TTC549 (cell line): ENCODE measurements around the gene PI4KA.
"Not testable (repeated sequence)": the region's sequence is repeated elsewhere in the genome, so short reads cannot be mapped to it uniquely, and the experiment has no call there.

Source experiments
- FAIRE-seq: peaks from 2 replicates; lab custom pipeline; 2012; peaks lifted over from hg19 to GRCh38; lab: Jason Lieb, UNC

The PI4KA gene

DNA sequence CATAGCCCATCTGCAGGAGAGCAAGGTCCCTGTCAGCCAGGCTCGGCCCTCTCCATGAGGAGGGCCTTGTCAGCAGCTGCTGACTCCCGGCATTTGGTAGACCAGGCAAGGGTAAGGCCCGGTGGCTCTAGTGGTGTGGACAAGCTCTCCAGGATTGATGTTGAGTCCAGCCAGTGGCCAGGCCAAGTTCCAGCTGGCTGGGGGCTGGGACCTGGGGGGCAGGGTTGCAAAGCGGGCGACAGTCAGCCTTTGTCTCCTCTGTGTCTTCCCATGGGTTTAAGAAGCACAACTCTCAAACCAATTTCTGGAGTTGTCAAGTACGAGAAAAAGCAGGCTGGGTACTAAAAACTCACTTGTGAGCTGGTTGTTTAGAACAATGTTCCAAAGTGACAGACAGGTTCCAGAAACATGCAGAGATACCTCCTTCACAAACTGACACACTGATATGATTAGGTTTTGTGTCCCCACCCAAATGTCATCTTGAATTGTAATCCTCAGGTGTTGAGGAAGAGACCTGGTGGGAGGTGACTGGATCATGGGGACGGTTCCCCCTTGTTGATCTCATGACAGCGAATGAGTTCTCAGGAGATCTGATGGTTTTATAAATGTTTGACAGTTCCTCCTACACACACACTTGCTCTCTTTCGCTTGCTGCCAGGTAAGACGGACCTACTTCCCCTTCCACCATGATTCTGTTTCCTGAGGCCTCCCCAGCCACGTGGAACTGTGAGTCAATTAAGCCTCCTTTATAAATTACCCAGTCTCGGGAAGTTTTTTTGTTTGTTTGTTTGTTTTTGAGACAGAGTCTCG is 137.0 kb downstream of the PI4KA start:
- no peak for FAIRE-seq

- FAIRE-seq, result no peak
These were observed 137.8 kb downstream of the PI4KA start for GRCh38 chr22:20720692-20721408.

- FAIRE-seq, result not testable (repeated sequence)
These were observed 139.9 kb downstream of the PI4KA start for GRCh38 chr22:20718727-20719126.

GRCh38 chr22:20717981-20718380 is 140.6 kb downstream of the PI4KA start:
- not testable (repeated sequence) for FAIRE-seq

DNA sequence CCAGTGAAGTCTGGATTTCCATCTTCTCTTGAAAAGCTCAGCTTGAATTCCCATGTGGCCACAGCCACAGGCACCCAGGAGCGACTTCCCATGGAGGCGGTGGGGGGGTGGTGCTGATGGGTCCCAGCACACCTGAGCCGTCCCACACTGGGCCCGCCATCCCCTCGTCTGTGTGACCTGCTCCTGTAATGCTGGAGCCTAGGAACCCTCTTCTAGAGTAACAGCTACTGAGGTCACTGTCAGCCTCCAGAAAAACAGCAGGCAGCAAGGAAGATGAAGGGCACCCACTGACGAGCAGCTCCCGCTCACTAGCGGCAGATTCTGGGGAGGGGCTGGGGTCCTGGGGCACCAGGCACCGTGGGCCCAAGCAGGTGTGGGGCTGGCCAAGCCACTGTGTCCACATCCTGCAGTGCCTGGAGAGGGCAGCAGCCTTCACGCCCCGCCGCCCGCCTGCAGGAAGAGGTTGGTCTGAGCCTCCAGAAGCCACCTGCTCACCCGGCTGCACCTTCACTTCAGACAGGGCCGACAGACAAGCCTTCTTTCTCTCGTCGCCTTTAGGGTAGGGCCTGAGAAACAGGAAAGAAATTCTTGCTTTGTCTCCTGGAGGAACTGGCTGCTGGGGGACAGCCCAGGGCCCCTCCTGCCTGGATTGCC is 141.3 kb downstream of the PI4KA start:
- not testable (repeated sequence) for FAIRE-seq

DNA sequence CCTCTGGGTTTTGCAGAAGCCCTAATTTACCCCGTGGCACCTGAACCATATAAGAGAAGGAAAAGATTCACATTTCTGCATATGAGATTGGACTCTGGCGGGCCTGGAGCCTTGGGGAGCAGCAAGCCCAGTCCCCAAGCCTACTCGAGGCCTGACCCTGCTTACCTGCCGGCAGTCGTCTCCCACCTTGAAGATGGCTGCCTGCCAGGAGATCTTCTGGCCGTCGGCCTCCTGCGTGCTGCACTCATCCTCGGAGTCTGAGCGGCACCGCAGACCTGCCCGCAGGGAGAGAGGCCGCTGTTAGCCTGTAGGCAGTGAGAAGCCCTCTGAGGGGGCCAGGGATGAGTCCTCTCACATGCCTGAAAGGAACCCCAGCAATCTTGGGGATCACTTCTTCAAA is 145.5 kb downstream of the PI4KA start:
- not testable (repeated sequence) for FAIRE-seq

DNA sequence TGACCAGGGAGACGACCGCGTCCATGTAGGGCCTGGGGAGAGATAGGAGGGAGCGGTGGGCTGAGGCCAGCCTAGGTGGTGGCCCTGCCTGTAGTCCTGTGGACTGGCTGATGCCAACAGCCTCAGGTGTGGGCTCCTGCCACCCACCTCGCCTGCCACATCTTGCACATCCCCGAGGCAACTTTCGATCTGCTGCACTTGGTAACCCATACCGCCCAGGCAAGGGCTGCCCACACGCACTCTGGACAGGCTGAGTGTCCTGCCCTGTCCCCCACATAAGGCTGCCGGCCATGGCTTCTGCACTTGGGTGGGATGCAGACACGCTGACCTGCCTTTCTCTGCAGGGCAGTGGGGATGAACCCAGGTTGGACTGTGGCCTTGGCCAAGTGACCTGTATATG is 148.6 kb downstream of the PI4KA start:
- not testable (repeated sequence) for FAIRE-seq

DNA sequence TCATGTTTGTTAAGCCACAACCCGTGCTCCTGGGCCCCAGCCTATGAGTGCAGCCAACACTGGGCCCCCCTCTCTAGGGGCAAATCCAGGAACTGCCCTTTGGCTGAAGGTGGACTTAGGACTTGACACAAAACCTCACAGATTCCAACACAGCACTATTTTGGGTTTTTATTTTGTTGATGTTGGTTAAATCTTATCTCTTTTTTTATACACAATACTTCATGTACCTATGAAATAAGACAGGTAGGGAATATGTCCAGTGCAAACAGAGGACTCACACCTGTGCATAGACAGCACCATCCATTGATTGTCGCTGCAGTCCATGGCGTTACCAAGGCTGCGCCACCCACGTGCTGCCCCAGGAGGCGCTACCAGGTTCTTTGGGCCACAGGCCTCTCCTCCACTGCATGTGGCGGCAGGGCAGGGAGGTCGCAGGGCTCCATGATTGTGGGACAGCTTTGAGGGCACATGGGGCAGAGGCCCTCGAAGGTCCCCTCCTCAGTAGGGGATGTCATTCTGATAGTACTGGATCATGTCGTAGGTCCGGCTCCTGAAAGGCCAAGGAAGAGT is 151.0 kb downstream of the PI4KA start:
- FAIRE-seq, result not testable (repeated sequence)

- not testable (repeated sequence) for FAIRE-seq
These were observed 154.6 kb downstream of the PI4KA start for GRCh38 chr22:20703816-20704609.

GRCh38 chr22:20703414-20703806 is 155.2 kb downstream of the PI4KA start:
- not testable (repeated sequence) for FAIRE-seq

DNA sequence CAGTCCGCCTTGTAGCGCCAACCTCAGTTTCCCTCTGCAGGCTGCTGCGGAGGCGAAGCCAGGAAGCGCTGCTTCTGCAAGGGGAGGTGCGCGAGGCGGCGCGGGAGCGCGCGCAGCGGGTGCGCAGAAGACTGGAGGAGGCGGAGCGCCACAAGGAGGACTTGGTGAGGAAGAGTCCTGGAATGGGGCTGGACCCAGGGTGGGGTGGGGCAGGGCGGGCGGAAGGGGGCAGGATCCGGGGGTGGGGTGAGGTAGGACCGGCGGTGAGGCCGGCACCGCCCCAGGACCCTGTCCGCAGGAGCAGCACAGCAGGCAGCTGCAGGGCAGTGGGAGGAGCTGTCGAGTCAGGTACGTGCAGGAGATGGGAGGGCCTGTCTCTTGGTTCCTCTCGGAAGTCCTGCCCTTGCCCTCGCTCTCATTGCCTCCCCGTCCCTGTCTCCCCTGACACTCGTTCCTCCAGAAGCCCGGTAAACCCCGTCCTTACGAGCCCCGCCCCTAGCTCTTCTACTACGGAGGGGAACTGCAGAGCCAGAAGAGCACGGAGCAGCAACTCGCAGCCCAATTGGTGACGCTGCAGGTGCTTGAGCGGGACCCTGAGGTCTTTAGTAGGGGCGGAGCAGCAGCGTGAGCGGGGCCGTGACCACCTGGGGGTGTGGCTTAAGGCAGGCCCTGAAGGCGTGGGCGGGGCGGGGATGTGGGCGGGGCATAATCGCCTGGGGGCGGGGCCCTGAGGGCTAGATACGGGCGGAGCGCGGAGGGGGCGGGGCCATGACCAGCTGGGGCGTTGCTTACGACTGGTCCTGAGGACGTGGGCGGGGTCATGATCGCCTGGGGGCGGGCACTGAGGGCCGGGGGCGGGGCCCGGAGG is 155.8 kb downstream of the PI4KA start:
- not testable (repeated sequence) for FAIRE-seq

DNA sequence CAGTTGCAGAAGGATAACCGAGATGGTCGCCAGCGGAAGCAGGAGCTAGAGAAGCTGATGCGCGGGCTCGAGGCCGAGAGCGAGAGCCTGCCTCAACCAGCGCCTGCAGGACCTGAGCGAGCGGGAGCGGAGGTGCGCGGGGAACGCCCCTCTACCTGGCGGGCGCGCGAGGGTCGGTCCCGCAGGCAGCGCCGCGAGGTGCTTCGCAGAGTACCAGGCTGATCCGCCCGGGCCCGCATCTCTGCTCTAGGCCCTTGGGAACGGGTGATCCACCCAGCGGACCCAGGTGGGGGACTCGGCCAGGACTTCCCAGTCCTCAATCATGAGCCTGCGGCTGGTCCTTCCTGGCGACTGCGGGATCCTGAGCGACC is 156.5 kb downstream of the PI4KA start:
- FAIRE-seq, result not testable (repeated sequence)

DNA sequence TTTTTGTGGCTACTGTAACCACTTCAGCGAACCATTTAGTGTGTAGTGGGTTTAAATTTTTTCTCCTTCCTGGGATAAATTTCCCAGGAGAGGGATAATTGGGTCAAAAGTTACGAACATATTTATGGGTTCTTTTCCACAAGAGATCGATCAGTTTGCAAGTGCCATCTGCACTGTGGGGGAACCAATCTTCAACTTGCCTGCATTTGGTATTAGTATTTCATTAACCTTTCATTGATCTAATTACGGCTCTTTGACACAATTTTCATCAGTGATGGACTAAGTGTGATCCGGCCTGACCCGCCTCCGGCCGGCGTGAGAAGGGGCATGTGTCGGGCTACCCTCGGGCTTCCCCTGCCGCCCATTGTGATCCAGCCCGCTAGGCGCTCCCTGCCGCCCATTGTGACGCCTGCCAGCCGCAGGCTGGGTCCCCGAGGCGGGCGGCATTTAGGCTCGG is 156.9 kb downstream of the PI4KA start:
- FAIRE-seq, result not testable (repeated sequence)

DNA sequence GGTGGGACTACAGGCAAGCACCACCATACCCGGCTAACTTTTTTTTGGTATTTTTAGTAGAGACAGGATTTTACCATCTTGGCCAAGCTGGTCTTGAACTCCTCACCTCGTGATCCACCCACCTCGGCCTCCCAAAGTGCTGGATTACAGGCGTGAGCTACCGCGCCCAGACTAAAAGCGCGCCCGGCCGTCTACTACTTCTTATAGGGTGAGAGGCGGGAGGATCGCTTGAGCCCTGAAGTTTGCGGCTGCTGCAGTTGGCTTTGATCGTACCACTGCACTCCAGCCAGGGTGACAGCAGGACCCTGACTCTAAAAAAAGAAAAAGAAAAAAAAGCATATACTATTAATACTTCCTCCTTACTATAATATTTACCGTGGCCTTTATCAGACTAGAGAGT is 158.3 kb downstream of the PI4KA start:
- not testable (repeated sequence) for FAIRE-seq

DNA sequence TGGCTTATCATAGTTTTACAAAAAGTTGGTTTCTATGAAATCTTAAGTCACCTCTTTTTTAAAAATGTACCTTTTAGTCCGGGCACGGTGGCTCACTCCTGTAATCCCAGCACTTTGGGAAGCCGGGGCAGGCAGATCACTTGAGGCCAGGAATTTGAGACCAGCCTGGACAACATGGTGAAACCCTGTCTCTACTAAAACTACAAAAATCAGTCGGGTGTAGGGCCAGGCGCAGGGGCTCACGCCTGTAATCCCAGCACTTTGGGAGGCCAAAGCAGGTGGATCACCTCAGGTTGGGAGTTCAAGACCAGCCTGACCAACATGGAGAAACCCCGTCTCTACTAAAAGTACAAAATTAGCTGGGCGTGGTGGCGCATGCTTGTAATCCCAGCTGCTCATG is 158.8 kb downstream of the PI4KA start:
- FAIRE-seq, result not testable (repeated sequence)

- not testable (repeated sequence) for FAIRE-seq
These were observed 161.0 kb downstream of the PI4KA start for GRCh38 chr22:20697481-20698113.

DNA sequence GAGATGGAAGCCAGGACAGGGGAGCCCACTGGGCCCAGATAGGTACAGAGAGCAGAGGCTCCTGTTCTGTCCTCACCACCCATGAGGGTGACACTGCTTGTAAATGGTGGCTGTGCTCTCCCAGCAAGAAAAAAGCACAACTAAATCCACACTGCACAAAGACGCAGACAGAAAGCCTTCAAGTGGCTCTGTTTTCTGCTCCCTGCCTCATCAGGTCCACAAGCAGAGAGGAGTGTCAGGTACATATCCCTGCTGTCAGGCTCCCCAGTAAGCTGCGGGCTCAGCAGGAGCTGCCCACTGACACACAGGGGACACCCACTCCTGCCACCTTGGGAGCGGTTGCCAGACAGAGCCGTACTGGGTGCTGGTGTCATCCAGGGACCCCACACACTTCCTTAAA is 162.6 kb downstream of the PI4KA start:
- not testable (repeated sequence) for FAIRE-seq

DNA sequence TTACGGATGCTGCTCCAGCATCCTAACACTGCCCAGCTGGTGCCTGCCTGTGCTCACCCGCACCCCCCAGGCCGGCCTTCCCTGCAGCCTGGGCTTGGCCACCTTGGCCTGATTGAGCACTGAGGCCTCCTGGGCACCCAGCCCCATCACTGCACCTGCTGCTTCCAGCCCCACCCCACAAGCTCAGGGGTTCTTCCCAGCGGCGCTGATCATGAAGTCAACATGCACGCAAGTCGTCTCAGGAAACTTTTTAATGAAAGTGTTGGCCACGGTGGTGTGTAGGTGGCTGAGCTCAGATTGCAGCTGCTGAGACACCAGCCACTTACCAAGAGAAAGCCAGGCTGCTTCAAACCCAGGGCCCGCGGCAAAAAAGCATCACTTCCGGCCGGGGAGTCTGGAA is 163.4 kb downstream of the PI4KA start:
- FAIRE-seq, result not testable (repeated sequence)

DNA sequence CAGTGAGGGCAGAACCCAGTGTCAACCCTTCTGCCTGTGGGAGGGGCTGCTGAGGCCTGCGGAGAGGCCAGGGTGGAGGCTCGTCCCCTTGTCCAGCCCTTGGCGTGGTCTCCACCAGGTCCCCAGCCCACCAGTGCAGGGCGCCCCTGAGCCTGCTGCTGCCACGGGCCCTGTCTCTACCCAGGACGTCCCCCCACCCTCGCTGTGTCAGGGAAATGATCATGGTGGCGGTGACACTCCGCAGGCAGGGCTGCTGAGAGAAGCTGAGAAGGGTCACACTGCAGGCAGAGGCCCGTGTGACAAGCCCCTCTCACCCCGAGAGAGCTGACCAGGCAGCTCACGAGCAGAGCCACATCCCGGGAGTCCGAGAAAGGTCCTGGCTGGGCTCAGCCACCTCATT is 164.4 kb downstream of the PI4KA start:
- not testable (repeated sequence) for FAIRE-seq

GRCh38 chr22:20692926-20693325 is 165.7 kb downstream of the PI4KA start:
- not testable (repeated sequence) for FAIRE-seq
